T-helper 17 cell (primary cell): ENCODE results near the gene MKRN2OS. TPM values are rescaled to one million over a fixed set of nuclear protein-coding genes. Genes with fewer than 3 reads are reported as not detected.

Source experiments
- ATAC-seq: fragments of 150-1000 bp; cut with Tn5 transposase; 2 replicates; pipeline ENCODE4 v1.10.0; 2021; ENCODE audit warnings: mild to moderate bottlenecking, moderate library complexity
- DNase-seq, 3 donors: peaks; one replicate each; pipeline versions ENCODE4 v3.0.0 to v3.0.0-alpha.2; 2020 to 2021
- H3K9me3 ChIP-seq: one replicate; pipeline ENCODE4 v1.7.0; 2013; ENCODE audit warnings: low read length, mild to moderate bottlenecking; ENCODE audit not compliant: control insufficient read depth, poor library complexity, severe bottlenecking
- H3K27ac Mint-ChIP-seq: one replicate; pipeline ENCODE4 v1.8.0; 2022; ENCODE audit warnings: mild to moderate bottlenecking, moderate library complexity, mixed read lengths
- H3K27me3 Mint-ChIP-seq: one replicate; pipeline ENCODE4 v1.8.0; 2022; ENCODE audit warnings: mixed read lengths
- H3K36me3 Mint-ChIP-seq: one replicate; pipeline ENCODE4 v1.8.0; 2022; ENCODE audit warnings: low read depth, mixed read lengths
- H3K4me1 Mint-ChIP-seq: one replicate; pipeline ENCODE4 v1.8.0; 2022; ENCODE audit warnings: mild to moderate bottlenecking, mixed read lengths
- H3K4me3 Mint-ChIP-seq: one replicate; pipeline ENCODE4 v1.8.0; 2022; ENCODE audit warnings: mild to moderate bottlenecking, moderate library complexity, mixed read lengths
- total RNA-seq, 4 donors: library from RNA in 2 of 4; stranded (reverse) in 2 of 4; gene quantifications; one replicate each; pipeline ENCODE4 v1.2.3 and lab custom pipeline; 2022 to 2026

MKRN2OS gene
- total RNA-seq, 2 donors from 2014 or later, result not detected

DNA sequence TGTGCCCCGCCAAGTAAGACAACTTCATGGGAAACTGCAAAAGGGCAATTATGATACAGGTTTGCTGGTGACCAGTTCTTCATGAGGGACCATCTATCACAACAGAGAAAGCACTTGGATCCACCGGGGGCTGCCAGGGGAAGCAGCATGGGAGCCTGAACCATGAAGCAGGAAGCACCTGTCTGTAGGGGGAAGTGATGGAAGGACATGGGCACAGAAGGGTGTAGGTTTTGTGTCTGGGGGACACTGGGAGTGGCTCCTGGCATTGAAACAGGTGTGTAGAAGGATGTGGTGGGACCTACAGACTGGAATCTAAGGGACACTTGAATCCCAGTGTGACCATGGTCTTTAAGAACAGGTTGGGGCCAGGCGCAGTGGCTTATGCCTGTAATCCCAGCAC lies 34.2 kb upstream of the MKRN2OS start:
- no peaks in the 10 kb centered on the region for H3K9me3 ChIP-seq
- Mint-ChIP-seq H3K36me3 (peaks cover 19% of the 10 kb centered on the region), H3K27me3 (no peaks in the 10 kb centered on the region), H3K27ac (peak overlapping the region; percentile 85), H3K4me3 (no peak overlapping the region), H3K4me1 (peaks cover 7% of the 10 kb centered on the region)
- ATAC-seq, result no peak
- no peak for DNase-seq

- no peaks in the 10 kb centered on the region for H3K9me3 ChIP-seq
- Mint-ChIP-seq H3K27me3 (no peaks in the 10 kb centered on the region), H3K36me3 (peaks cover 19% of the 10 kb centered on the region), H3K27ac (no peak overlapping the region), H3K4me1 (peaks cover 7% of the 10 kb centered on the region), H3K4me3 (no peak overlapping the region)
- DNase-seq, result no peak
- no peak for ATAC-seq
Observed at GRCh38 chr3:12578742-12579141, 33.4 kb upstream of the MKRN2OS start.

DNA sequence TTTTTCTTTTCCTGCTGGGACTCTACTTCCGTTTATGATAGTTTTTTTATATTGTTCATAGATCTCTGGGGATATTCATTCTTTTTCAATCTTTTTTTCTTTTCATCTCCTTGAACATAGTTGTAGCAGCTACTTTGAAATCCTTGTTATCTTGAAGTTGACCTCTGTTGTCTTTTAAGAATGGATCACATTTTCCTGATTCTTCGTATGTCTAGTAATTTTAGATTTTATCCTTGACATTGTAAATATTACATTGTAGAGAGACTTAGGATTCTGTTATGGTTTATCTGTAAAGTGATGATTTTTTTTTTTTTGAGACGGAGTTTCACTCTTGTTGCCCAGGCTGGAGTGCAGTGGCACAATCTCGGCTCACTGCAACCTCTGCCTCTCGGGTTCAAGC lies 32.1 kb upstream of the MKRN2OS start:
- ATAC-seq (no peak), DNase-seq (no peak)
- Mint-ChIP-seq H3K4me3 (no peak overlapping the region), H3K4me1 (peaks cover 7% of the 10 kb centered on the region), H3K27me3 (no peaks in the 10 kb centered on the region), H3K27ac (no peak overlapping the region), H3K36me3 (peaks cover 19% of the 10 kb centered on the region)
- H3K9me3 ChIP-seq, result no peaks in the 10 kb centered on the region

GRCh38 chr3:12574661-12575060 lies 29.4 kb upstream of the MKRN2OS start:
- H3K9me3 ChIP-seq, result no peaks in the 10 kb centered on the region
- Mint-ChIP-seq H3K27me3 (no peaks in the 10 kb centered on the region), H3K27ac (no peak overlapping the region), H3K36me3 (peaks cover 25% of the 10 kb centered on the region), H3K4me3 (no peak overlapping the region), H3K4me1 (peaks cover 4% of the 10 kb centered on the region)
- ATAC-seq (no peak), DNase-seq (no peak)

GRCh38 chr3:12574131-12574530 lies 28.8 kb upstream of the MKRN2OS start:
- H3K9me3 ChIP-seq, result no peaks in the 10 kb centered on the region
- Mint-ChIP-seq H3K36me3 (peaks cover 23% of the 10 kb centered on the region), H3K27ac (no peak overlapping the region), H3K4me3 (no peak overlapping the region), H3K27me3 (no peaks in the 10 kb centered on the region), H3K4me1 (no peaks in the 10 kb centered on the region)
- no peak for ATAC-seq
- DNase-seq, result no peak

GRCh38 chr3:12571986-12572385 lies 26.7 kb upstream of the MKRN2OS start:
- no peaks in the 10 kb centered on the region for H3K27me3 Mint-ChIP-seq
- no peaks in the 10 kb centered on the region for H3K9me3 ChIP-seq
- peaks cover 18% of the 10 kb centered on the region for H3K36me3 Mint-ChIP-seq
- ATAC-seq (no peak), DNase-seq (no peak)
- no peak overlapping the region for H3K4me3 Mint-ChIP-seq
- no peak overlapping the region for H3K27ac Mint-ChIP-seq
- peaks cover 3% of the 10 kb centered on the region for H3K4me1 Mint-ChIP-seq

DNA sequence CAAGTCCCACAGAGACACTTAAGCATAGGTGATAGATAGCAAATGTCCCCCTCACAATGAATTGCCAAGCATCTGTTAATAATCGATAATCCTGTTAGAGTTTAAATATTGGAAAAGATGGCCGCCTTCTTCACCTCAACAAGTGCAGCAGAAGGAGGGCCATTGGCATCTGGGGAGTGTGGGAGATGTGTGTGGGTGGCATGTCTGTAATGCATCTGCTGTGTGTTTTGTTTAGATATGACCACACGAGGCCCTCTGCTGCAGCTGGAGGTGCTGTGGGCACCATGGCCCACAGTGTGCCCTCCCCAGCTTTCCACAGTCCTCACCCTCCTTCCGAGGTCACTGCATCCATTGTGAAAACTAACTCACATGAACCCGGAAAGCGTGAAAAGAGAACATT lies 24.5 kb upstream of the MKRN2OS start:
- peak overlapping the region; percentile 54 for H3K27ac Mint-ChIP-seq
- peaks cover 3% of the 10 kb centered on the region for H3K4me1 Mint-ChIP-seq
- no peaks in the 10 kb centered on the region for H3K27me3 Mint-ChIP-seq
- no peak for ATAC-seq
- H3K4me3 Mint-ChIP-seq, result no peak overlapping the region
- H3K9me3 ChIP-seq, result no peaks in the 10 kb centered on the region
- DNase-seq, result no peak
- H3K36me3 Mint-ChIP-seq, result peaks cover 7% of the 10 kb centered on the region

DNA sequence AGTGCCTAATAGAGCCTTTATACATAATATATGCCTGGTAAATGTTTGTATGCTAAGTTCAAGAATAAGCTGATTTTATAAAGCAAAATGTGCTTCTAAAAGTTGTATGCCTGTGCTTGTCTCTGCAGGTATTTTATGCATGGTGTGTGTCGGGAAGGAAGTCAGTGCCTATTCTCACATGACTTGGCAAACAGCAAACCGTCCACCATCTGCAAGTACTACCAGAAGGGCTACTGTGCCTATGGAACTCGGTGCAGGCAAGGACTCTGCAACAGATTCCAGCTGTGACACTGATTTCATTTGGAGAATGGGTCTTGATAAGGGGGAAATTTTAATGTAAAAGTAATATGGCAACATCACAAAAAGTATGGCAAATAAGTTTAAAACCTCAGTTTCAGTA lies 23.4 kb upstream of the MKRN2OS start:
- no peak for ATAC-seq
- no peaks in the 10 kb centered on the region for H3K27me3 Mint-ChIP-seq
- no peak for DNase-seq
- peaks cover 7% of the 10 kb centered on the region for H3K36me3 Mint-ChIP-seq
- H3K4me3 Mint-ChIP-seq, result no peak overlapping the region
- H3K9me3 ChIP-seq, result no peaks in the 10 kb centered on the region
- H3K27ac Mint-ChIP-seq, result no peak overlapping the region
- H3K4me1 Mint-ChIP-seq, result peaks cover 3% of the 10 kb centered on the region

DNA sequence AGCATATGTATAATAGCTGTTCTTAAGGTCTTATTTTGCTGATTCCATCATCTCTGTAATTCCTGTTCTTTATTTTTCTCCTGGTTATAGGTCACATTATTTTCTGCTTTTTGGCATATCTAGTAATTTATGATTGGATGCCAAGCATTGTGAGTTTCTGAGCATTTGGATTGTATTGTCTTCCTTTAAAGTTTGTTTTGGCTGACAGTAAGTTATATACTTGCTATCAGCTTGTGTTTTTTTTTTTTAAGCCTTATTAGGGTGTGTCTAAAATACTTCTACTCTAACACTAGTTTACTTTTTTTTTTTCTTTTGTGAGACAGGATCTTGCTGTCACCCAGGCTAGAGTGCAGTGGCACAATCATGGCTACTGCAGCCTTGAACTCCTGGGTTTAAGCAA lies 21.7 kb upstream of the MKRN2OS start:
- no peak overlapping the region for H3K27ac Mint-ChIP-seq
- no peaks in the 10 kb centered on the region for H3K9me3 ChIP-seq
- DNase-seq, result no peak
- H3K4me1 Mint-ChIP-seq, result peaks cover 6% of the 10 kb centered on the region
- H3K36me3 Mint-ChIP-seq, result peaks cover 7% of the 10 kb centered on the region
- ATAC-seq, result no peak
- H3K27me3 Mint-ChIP-seq, result no peaks in the 10 kb centered on the region
- no peak overlapping the region for H3K4me3 Mint-ChIP-seq

DNA sequence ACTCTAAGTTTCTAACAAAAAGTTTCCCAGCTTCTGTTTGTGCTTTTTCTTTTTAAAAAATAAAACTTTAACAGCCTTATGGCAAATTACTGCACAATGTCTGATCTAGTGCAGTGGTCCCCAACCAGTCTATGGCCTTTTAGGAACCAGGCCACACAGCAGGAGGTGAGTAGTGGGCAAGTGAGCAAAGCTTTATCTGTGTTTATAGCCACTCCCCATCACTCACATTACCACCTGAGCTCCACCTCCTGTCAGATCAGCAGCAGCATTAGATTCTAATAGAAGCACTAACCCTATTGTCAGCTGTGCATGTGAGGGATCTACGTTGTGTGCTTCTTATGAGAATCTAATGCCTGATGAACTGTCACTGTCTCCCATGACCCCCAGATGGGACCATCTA lies 17.2 kb upstream of the MKRN2OS start:
- H3K27me3 Mint-ChIP-seq, result no peaks in the 10 kb centered on the region

DNA sequence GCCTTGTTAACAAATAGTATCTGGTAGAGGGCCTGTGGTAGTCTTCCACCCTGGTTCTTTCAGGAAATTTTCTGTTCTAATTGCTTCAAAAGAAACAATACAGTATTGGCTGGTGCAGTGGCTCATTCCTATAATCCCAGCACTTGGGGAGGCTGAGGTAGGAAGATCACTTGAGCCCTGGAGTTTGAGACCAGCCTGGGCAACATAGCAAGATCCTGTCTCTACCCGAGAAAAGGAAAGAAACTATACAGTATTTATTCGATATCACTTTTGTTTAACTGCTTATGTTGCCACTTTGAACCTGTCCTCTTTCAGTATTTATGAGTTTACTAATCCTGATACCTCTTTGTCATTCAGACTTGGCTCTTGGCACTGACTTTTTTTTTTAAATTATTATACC lies 16.1 kb upstream of the MKRN2OS start:
- H3K27me3 Mint-ChIP-seq, result peaks cover 2% of the 10 kb centered on the region
- H3K9me3 ChIP-seq, result no peaks in the 10 kb centered on the region
- H3K4me1 Mint-ChIP-seq, result peaks cover 31% of the 10 kb centered on the region
- H3K36me3 Mint-ChIP-seq, result peaks cover under 1% of the 10 kb centered on the region
- DNase-seq, result no peak
- H3K4me3 Mint-ChIP-seq, result no peak overlapping the region
- H3K27ac Mint-ChIP-seq, result peak overlapping the region; percentile 66
- no peak for ATAC-seq

More for the DNA sequence above, 17.2 kb upstream of the MKRN2OS start:
- no peak overlapping the region for H3K27ac Mint-ChIP-seq
- DNase-seq (no peak), ATAC-seq (no peak)
- peaks cover 27% of the 10 kb centered on the region for H3K4me1 Mint-ChIP-seq
- no peaks in the 10 kb centered on the region for H3K36me3 Mint-ChIP-seq
- no peaks in the 10 kb centered on the region for H3K9me3 ChIP-seq
- H3K4me3 Mint-ChIP-seq, result no peak overlapping the region

- H3K4me3 Mint-ChIP-seq, result no peak overlapping the region
Observed at GRCh38 chr3:12560505-12561190, 15.3 kb upstream of the MKRN2OS start.

DNA sequence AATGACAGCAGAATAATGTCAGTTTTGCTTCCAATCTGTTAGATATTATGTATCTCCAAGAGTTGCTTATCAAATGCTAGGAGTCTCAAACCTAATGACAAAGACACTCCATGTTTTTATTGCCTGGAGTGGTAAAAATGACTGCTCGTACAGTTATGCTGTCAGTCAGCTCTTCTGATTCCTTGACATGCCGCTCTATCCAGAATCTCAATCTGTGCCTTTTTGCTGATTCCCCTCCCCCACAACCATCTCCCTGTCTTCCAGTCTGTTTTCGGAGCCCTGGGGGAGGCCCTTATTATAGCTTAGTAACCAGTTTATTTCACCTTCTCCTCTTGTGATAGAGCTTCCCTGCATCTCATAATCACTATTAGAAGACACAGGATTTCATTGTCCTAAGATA lies 14.2 kb upstream of the MKRN2OS start:
- Mint-ChIP-seq H3K4me3 (no peak overlapping the region), H3K27me3 (peaks cover 20% of the 10 kb centered on the region), H3K4me1 (peaks cover 37% of the 10 kb centered on the region), H3K27ac (no peak overlapping the region), H3K36me3 (peaks cover 3% of the 10 kb centered on the region)
- H3K9me3 ChIP-seq, result no peaks in the 10 kb centered on the region
- DNase-seq (no peak), ATAC-seq (no peak)

More at GRCh38 chr3:12560505-12561190, 15.3 kb upstream of the MKRN2OS start:
- Mint-ChIP-seq H3K27ac (peak overlapping the region; percentile 66), H3K4me1 (peaks cover 37% of the 10 kb centered on the region), H3K36me3 (peaks cover 3% of the 10 kb centered on the region), H3K27me3 (peaks cover 9% of the 10 kb centered on the region)
- DNase-seq (no peak), ATAC-seq (no peak)
- H3K9me3 ChIP-seq, result no peaks in the 10 kb centered on the region

- DNase-seq (no peak), ATAC-seq (no peak)
- Mint-ChIP-seq H3K4me3 (peak overlapping the region; percentile 99), H3K36me3 (peaks cover 3% of the 10 kb centered on the region), H3K27me3 (peaks cover 25% of the 10 kb centered on the region), H3K27ac (no peak overlapping the region), H3K4me1 (peaks cover 43% of the 10 kb centered on the region)
- no peaks in the 10 kb centered on the region for H3K9me3 ChIP-seq
Observed at GRCh38 chr3:12558706-12559105, 13.4 kb upstream of the MKRN2OS start.
